Vagina (tissue), 2 donors: Measurements from ENCODE around the gene SEL1L.

ENCODE experiments used
- CTCF ChIP-seq, 3 experiments: fragments of 450-650 bp in 2 of 3; fragments of 200-600 bp in 1 of 3; sonication (generic) in 1 of 3; IDR thresholded peaks; one replicate each; pipeline ENCODE4 v1.5.1; 2017 to 2019; ENCODE audit warnings: antibody characterized with exemption in 3 of 3, mild to moderate bottlenecking in 2 of 3, moderate library complexity in 2 of 3
- POLR2A ChIP-seq, 2 donors: fragments of 450-650 bp; IDR thresholded peaks; one replicate each; pipeline ENCODE4 v1.6.1; 2017; ENCODE audit warnings: antibody characterized with exemption in 2 of 2, mild to moderate bottlenecking in 2 of 2, moderate library complexity in 2 of 2
- POLR2AphosphoS5 ChIP-seq, 2 donors: sonication (generic); formaldehyde crosslinking; IDR thresholded peaks; one replicate each; pipeline ENCODE4 v1.9.0; 2017; ENCODE audit warnings: antibody characterized with exemption in 2 of 2, mild to moderate bottlenecking in 2 of 2, low read depth in 1 of 2; ENCODE audit not compliant: insufficient read depth in 1 of 2

GRCh38 chr14:81534510-81535074 is 939 bp upstream of the SEL1L start:
- no peak for TF ChIP-seq CTCF (IDR thresholded peaks at IDR 0.05)
- no peak for TF ChIP-seq POLR2AphosphoS5 (IDR thresholded peaks at IDR 0.05; ENCODE audit: insufficient read depth in 1 of 2, low read depth in 1 of 2)
- TF ChIP-seq POLR2A (IDR thresholded peaks at IDR 0.05) = no peak
